HG02623 (cell line): ENCODE results near the gene PRKAR1A.
"Not testable (repeated sequence)": the region's sequence is repeated elsewhere in the genome, so short reads cannot be mapped to it uniquely, and the experiment has no call there.

Experiments
- ATAC-seq: cut with Tn5 transposase; IDR thresholded peaks from one replicate; pipeline ENCODE4 v1.9.1; 2021; ENCODE audit warnings: moderate library complexity; ENCODE audit not compliant: unreplicated experiment

PRKAR1A gene

DNA sequence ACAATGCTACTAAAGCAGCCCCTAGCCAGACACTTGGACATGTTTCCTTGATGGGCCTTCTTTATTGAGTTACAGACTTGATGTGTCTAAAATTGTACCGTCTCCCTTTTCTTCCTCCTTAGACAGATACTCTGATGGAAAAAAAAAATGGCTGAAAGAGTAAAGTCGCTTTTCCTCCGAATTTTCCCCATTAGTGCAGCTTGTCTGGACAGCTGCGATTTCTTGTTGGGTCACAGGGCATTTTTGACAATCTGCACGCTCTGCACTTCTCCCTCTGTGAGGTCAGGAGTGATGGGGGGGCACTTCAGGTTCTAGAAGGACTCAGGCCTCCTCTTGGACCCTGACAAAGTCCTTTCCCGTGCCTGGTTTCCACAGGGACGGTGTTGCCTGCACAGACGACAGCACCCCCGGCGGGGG lies 968 bp upstream of the PRKAR1A start:
- no peak for ATAC-seq

DNA sequence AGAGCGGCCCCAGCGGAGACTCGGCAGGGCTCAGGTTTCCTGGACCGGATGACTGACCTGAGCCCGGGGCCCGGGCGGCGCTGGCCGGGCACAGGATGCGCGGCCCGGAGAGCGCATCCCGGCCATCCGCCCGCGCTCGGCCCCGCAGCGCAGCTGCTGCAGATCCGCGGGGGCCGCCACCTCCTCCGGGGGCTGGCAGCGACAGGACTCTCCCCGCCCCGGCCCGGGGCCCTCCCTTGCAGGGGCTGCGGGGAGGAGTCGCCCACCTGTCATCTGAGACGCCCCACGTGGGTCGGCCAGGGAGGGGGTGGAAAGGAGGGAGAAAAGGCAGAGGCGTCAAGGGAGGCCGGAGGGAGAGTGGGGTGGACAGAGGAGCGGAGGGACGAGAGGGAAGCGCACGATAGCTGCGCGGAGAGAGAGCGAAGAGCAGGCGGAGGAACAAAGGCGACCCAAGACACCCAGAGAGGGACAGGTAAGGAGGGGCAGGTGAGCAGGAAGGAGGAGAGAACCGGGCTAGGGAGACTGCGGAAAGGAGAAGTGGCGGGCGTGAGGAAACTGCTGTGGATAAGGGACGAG lies 471 bp upstream of the PRKAR1A start:
- peak; percentile 35 for ATAC-seq

DNA sequence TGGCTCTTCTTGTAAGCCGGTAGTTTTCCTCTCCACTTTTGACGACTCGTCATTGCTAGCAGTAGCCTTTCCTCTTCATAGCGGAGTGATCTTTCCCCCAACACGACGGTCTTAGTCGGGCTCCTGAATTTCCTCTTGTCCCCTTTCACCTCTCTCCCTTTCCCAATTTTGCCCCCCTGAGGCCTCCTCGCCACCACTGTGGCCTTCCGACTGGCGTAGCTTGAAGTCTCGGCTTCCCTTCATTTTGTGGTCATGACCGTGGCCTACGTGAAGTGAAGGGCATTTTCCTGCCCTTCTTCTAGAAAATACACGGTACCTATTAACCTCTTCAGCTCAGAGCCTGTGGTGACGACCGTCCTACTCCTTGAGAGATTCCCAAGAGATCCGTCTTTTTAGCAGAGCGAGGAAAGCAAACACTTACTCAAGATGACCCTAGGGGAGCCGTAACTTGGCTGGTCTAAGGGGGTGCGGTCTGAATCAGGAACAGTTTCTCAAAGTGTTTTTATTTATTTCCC lies 787 bp downstream of the PRKAR1A start:
- no peak for ATAC-seq

DNA sequence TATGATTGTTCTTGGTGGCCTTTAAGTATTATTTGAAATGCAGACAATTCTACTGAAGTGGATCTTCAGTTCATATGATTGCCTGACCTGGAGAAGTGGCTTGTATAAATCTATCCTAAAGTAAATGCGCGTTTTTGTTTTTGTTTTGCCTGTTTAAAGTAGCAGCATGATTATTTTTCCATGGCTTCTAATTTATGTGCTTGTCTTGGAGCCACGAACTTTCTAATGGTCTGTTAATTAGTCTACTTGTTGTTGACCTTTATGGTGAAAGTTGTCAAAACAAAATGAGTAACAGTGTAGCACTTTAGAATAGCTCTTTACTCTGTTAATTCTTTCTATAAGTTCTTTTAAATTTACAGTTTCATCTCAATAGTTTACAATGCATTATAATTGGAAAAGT lies 1.7 kb downstream of the PRKAR1A start:
- no peak for ATAC-seq

DNA sequence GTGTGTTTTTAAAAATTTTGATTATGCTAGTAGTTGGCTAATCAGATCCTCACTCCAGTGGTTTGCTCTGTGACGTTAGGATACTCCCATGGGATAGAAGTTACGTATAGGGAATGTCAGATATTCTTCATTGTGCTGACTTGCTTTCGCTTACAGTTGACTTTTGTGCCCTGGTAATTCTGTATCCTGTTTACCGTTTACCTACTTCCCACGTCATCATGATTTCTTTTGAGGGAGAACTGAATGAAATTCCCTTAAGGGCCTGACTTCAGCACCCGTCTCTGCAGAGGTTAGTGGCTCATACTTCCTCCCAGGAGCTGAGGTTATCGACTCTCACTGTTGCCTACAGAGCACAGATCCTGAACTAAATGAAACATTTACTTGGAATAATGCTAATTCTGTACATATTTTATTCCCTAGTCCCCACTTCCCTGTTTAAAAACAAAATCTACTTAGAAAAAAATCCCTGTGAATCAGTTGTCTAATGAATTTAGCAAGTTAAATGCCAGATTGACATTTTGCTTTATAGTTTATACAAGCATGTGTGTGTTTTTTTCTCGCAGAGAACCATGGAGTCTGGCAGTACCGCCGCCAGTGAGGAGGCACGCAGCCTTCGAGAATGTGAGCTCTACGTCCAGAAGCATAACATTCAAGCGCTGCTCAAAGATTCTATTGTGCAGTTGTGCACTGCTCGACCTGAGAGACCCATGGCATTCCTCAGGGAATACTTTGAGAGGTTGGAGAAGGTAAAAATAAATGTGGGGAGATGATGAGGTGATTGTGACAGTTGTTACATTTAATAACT lies 2.8 kb downstream of the PRKAR1A start:
- ATAC-seq = no peak

DNA sequence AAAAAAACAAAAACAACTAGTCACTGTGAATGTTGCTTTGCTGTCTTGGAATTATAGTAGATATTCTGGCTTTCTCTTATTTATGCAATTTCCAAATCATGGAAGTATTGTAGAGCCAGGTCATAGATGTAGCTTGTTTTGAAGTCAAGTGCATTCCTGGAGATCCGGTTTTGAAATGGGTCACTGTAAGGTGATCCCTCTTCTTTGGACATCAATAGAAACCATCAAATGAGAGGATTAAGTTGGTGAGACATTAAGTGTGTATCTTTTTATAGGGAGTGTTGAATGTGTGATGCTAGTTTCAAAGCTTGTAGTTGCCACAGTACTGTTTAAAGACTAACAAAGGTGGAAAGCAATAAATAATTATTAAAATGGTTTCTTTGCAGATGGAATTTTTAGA lies 4.5 kb downstream of the PRKAR1A start:
- ATAC-seq = no peak

DNA sequence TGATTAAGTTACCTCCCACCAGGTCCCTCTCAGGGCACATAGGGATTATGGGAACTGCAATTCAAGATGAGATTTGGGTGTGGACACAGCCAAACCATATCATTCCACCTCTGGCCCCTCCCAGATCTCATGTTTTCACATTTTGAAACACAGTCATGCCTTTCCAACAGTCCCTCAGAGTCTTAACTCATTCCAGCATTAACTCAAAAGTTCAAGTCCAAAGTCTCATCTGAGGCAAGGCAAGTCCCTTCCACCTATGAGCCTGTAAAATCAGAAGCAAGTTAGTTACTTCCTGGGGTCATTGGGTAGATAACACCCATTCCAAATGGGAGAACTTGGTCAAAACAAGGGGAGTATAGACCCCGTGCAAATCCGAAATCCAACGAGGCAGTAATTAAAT lies 5.4 kb downstream of the PRKAR1A start:
- not testable (repeated sequence) for ATAC-seq

DNA sequence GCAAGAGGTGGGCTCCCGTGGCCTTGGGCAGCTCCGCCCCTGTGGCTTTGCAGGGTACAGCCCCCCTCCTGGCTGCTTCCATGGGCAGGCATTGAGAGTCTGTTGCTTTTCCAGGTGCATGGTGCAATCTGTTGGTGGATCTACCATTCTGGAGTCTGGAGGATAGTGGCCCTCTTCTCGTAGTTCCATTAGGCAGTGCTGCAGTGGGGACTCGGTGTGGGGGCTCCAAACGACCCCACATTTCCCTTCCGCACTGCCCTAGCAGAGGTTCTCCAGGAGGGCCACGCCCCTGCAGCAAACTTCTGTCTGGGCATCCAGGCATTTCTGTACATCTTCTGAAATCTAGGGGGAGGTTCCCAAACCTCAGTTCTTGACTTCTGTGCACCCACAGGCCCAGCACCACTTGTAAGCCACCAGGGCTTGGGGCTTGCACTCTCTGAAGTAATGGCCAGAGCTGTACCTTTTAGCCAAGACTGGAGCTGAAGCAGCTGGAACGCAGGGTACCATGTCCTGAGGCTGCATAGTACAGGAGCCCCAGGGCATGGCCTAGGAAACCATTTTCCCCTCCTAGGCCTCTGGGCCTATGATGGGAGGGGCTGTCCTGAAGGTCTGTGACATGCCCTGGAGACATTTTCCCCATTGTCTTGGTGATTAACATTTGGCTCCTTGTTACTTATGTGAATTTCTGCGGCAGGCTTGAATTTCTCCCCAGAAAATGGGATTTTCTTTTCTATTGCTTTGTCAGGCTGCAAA lies 6.0 kb downstream of the PRKAR1A start:
- ATAC-seq = no peak

DNA sequence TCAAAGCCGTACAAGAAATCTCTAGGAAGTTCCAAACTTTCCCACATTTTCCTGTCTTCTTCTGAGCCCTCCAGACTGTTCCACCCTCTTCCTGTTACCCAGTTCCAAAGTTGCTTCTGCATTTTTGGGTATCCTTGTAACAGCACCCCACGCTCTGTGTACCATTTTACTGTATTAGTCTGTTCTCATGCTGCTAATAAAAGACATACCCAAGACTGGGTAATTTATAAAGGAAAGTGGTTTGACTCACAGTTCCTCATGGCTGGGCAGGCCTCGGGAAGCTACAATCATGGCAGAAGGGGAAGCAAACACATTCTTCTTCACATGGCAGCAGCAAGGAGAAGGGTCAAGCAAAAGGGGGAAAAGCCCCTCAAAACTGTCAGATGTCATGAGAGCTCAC lies 6.8 kb downstream of the PRKAR1A start:
- ATAC-seq = not testable (repeated sequence)

DNA sequence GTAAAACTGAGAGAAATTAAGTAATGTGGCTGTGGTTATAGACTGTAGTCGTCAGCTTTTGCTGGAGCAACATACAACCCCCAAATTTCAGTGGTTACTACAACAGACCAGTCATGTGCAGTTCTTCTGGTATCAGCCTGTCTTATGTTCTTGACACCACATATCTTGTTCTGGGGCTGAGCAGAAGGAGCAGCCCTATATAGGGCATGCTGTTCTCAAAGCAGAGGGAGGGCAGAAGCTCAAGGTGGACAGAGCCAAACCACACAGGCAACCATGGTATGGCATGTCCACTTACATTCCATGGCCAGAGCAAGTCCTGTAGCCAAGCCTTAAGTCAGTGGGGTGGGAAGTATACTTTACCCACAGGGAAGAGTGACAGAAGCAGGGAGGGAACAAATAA lies 7.7 kb downstream of the PRKAR1A start:
- no peak for ATAC-seq

DNA sequence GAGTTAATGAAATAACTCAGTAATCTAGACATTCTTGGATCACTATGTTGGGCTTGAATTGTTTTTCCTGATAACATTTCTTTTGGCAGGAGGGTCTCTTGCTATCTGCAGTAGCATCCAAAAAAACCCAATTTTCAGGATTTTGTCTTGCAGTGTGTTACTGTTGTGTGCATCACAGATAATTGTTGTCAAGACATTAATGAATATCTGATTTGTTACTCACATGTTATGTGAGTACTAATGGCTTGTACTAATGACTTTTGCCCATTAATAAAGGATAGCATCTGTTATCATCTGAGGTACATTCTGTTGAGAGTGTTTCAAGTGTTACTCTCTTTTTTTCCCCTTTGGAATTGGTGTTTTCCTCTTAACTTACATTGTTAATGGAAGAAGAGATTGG lies 10.0 kb downstream of the PRKAR1A start:
- ATAC-seq = no peak

DNA sequence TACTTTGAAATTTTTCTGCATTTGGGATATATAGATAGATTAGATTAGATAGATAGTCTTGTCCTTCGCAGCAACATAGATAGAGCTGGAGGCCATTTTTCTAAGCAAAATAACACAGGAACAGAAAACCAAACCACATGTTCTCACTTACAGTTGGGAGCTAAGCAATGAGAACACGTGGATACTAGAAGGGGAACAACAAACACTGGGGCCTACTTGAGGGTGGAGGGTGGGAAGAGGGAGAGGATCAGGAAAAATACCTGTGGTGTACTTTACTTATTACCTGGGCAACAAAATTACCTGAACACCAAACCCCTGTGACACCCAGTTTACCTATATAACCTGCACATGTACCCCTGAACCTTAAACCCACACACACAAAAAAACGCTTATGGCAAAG lies 14.3 kb downstream of the PRKAR1A start:
- no peak for ATAC-seq

DNA sequence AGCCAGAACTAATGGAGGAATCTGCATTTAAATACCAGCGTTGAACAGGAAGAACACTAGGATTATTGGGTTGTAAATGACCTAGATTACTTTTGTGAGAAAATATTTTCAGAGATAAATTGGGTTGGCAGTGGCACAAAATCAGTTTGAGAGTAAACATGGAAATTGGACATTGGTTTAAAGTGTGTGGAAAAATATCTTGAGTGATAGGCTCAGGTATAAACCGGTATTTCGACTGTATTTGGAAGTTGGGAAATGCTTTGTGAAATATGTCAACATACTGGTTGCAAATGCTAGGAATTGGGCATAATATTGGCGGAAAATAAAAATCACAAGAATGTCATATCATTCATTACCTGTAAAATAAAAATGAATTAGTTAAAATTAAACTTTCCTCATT lies 15.1 kb downstream of the PRKAR1A start:
- ATAC-seq = no peak

DNA sequence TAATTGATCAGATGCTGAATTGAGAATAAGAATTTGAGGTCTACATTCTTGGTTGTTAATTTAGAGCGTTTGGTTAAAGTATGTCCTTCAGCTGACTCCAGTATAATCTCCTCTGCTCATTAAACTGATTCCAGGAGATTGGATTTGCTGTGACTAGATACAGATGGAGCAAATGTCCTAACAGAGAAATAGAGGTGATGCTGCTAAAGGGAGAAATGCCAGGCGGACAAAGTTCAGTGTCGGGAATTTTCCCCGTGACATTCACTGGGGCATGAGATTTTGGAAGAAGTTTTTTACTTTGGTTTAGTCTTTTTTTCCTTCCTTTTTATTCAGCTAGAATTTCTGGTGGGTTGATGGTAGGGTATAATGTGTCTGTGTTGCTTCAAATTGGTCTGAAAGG lies 19.0 kb downstream of the PRKAR1A start:
- ATAC-seq = no peak

DNA sequence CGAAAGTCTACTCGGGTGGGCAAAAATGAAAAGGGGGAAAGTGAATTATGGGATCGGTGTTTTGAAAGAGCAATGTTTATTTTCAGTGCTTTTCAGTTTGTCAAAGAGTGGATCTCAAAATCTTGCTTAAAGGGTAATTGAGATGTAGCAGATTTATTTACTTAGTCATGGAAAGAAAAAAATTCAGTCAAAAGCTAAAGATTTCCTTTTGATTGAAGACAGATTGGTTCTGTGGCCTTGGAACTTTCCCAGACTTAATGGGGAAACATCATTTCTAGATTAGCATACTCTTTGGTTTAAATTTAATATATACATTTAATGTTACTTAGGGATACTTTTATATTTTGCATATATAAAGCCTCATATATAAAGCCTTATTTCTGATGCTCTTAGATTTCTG lies 20.6 kb downstream of the PRKAR1A start:
- no peak for ATAC-seq

DNA sequence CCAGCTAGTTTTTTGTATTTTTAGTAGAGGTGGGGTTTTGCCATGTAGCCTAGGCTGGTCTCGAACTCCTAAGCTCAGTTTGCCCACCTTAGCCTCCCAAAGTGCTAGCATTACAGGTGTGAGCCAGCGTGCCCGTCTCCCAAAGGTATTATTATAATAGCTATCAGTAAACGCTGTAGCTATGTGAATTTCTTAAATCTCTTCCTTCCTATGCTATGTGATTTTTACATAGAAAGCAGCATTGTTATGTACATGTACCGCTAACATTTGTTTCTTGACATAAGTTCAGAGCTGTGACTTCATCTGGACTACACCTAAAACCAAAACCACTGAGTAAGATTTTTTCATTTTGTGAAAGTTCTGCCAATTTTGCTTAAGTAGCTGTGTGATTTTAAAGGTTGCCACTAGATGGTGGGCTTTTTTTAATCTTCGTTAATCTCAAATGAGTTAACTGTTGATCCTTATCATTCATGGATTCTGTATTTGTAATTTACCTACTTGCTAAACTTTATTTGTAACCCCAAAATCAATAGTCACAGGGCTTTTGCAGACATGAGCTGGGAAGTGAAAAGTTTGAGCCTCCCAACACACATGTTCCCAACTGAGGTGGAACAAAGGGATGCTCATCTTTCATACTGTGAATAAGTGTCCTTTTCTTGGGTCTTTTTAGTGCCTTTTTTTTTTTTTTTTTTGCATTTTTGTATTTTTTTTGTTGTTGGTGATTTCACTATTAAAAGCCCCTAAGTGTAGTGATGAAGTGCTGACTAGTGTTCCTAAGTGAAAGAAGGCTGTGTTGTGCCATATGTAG lies 21.9 kb downstream of the PRKAR1A start:
- ATAC-seq = no peak

DNA sequence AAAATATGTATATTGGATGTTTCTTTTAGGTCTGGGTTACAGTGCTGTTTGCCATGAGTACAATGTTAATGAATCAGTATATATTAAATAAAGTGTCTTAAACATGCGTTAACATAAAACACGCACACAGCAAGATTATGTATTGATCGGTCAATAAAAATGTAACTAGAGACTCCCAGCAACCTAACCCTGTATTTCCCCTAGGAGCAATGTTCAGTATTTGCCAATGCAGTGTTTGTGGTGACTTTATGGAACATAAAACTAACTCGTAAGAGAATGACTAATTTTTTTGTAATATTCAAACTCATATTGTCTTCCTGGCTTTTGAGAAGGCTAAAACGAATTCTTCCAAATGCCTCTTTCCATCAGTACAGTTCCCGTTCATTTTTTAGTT lies 22.5 kb downstream of the PRKAR1A start:
- no peak for ATAC-seq

DNA sequence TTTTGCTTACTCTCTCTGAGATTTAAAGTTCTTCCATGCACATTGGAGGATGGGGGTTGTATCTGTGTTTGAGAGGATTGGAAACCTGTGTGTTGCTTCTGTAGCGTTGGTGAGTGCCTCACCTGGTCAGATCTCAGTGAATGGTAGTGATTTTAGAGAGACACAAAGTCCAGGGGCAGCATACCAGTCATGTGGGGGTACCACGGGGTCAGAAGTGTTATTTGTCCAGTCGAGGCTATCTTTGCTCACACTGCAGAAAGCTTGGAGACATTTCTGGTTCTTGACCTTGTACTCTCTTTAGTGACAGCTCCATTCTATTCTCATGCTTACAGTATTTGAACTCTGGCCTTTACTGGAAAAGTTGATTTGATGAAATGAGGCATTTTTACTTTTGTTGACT lies 23.7 kb downstream of the PRKAR1A start:
- no peak for ATAC-seq

DNA sequence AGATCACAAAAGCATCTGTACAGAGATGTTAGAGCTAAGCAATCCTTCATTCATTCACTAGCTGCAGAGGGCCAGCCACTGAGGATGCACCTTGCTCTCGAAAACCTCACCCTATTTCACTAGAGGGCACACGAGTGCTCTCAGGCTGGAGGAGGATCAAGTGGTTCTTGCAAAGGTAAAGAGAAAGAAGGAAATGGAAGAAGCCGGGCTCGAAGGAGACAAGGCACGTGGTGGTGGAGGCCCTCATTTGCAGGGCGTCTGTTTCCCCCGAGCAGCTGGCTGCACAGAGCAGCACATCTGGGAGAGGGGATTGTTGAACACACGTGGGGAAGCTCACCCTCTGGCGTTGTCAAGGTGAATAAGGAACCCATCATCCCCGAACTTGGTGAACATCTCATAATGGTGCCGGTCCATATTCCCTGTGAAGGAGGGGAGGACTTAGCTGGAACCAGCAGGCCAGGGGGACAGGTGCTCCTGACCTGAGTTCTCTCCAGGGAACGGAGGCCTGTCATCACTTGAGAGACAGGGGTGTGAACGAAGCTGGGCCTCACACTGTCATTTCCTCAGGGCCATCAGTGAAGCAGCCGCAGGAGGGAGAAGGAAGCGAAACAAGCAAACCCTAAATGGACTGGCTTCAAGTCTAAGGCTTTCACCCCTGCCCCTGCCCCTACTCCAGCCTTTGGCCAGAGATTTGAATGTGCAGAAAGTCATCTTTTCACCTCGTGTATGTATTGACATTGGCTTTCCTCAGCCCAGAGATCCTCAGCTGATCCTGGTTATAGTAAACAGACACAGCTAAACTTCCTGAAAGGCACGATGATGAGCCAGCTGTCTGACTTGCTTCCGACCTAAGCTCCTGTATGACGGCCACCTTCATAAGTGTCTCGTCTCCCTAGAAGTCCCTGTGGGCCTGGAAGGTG lies 27.6 kb downstream of the PRKAR1A start:
- no peak for ATAC-seq

DNA sequence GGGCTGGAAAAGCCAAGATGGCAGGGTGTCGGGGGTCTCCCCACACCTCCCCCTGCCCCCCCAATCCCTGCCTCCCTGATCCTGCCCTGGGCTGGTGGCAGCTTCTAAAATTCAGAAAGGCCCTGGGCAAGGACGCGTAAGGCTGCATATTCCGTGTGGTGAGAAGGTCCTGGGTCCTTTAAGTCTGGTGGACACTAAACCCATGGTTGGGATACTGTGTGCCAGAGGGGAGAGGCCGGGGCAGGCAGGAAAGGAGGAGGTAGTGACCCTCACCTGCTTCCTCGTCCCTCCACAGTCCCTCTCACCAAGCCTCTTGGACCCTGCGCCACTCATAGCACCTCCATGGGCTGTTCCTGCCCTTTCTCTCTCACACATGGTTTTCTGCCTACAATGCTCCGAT lies 28.8 kb downstream of the PRKAR1A start:
- ATAC-seq = no peak
